NOMO-1 treated with DMSO at 0.1 percent for 48 hours (cell line): Measurements from ENCODE around the gene FOCAD.

Experiments used
- DNase-seq: peaks from one replicate; lab custom pipeline; 2025; ENCODE audit not compliant: unreplicated experiment; lab: John Stamatoyannopoulos, UW

FOCAD gene

DNA sequence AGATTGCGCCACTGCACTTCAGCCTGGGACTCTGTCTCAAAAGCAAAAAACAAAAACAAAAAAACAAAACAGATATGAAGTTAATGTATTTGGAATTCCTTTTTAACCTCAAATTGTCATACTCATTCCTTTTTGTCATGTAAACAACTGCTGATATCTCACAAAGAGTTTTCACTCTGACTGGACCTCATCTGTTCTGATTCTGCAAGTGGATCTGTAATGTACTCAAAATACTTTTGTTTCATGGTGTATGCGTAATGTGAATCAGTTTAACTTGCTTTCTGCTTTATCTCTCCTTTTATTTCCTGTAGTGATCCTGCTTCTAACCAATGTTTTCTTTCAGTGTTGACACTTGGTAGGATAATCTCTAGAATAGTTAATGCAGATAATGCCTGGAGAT lies 106.7 kb downstream of the FOCAD start:
- no peak for DNase-seq

DNA sequence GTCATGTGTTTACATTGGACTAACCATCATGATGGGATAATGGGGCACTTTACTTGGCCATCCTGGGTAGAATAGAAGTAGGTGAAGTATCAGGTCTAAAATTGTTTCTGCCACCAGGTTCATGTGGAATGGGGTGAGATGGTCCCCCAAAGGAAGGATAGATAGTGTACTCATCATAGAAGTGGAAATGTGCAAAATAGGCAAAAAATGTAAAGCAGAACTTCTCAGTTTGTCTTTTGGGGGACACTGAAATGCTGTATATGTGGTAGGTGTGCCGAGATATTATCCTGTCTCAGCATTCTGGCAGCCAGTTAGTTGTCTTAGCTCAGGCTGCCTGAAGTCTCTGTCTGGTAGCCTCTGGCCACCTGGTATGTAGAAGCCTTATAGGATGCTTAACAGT lies 107.6 kb downstream of the FOCAD start:
- DNase-seq: no peak

DNA sequence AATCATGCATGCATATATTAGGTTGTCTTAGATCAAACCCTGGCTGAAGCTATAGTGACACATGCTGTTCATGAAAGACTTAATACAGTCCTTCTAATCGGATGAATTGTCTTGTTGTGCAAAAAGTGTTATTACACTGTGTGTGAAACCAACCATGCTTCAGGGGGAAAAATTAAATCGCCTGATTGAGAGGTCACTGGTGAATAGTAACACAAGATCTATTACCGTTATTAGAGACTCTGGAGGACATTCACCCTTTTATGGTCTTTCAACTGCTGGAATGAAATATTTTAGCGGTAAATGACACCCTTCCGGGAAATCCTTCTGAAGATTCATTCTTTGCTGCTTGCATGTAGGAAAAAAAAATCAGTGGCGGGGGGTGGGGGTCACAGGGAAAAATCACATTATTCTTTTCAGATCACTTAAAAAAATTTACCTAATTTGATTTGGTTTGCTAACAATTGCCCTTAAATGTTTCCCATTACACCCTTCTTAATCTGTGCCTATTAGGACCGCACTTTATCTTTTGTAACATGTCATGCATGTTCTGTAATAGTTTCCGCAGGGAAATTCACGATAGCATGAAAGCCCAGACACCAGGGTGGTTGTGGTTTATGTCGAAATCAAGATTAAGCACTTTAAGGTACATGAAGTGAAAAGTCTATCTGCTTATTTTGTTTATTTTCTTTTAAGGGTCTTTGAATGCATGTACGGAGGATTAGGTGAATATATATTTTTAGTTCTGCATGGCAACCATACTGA lies 120.6 kb downstream of the FOCAD start:
- no peak for DNase-seq

DNA sequence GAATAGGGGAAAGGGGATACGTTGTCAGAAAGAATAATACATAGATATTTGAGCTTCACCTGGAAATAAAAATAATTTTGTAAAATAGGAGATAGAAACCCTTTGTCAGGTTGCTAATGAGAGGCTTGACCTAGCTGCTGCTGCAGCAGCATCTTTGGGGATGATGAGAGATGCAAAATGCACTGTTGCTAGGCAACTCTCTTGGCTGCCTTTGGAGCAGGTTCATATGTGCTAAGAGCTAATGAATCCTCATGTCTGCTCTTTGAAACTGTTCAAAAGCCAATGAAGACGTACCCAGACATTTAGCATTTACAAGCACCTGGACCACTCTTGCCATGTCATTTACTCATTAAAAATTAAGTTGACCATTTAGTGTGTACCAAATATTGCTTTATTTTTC lies 121.7 kb downstream of the FOCAD start:
- DNase-seq: no peak

DNA sequence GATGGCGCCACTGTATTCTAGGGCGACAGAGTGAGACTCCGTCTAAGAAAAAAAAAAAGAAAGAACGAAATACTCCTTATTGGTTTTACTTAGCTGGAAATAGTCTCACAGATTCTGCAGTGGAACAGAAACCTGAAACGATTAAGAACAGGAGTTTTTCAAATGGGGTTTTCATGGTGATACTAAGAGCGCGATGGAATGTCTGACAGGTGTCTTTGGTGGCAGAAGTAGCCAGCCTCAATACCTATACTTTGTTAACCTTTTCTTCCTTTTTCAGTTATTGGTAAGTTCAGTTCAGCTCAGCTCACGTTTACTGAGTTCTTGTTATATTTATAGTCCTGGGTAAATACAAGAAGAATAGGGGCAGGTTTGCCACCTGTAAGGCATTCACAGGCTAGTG lies 123.9 kb downstream of the FOCAD start:
- no peak for DNase-seq

DNA sequence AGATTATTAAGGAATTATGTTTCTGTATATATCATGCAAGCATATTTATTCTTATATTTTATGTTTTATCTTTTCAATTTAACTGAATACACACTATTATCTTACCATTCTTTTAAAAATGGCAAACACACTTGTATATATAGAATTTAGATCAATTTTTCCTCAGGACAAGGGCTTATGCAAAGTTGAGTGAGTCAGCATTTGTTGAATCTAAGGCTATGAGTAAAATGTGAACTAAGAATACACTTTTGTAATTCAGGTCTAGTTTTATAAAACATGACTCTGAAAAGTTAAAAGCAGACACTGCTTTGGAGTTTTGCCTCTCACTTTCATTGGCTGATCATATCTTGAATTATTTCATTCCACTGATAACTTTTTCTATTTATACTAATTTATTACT lies 127.8 kb downstream of the FOCAD start:
- no peak for DNase-seq

DNA sequence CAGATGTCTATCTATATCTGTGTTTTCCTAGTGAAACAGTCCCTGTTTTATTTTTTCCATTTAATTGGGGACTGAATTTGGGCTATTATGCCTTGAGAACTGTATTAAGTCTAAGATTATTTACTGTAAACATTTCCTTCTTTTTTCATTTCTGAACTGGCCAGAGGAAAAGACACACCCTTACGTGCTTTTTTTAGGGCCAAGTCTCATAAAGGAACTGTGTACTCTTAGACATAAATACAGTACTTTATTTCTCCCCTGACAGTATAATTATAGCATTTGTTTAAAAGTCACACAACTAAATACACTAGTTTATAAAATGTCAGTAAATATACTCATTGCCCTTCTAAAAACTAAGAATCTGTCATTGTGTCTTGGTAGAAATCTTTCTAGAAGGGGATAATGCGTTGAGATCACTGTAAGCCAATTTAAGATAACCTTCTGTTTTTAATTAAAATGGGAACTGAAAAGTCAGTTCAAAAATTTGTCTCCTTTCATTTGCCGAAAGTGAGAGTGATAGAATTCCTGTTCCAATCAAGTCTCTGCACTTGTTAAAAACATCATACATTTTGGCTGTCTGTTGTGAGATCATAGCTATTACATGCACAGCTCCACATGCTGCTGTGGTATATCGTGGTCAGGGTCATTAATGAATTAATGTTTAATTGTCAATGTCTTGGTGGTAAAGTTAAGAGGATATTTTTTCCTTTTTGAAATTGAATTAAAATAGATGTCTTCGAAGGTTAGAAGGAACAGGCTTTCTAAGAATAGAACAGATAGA lies 132.1 kb downstream of the FOCAD start:
- DNase-seq: no peak

DNA sequence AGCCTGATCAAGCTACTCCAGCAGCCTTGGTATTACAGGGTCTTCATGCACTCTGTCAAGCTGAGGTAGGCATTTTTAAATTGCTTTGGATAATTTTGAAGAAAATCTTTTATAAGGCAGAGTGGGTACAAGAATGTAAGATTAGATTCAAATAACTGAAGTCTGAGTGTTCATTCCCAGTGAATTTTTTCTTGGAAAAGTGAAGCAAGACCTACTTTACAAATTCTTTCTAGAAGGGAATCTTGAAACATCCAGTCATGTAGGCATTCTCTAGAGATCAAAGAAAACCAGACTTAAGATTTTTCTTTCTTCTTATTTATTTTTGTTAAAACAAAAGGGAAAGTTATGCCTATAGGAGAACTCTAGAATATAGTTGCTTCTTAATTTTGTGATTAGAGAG lies 139.0 kb downstream of the FOCAD start:
- DNase-seq: no peak

DNA sequence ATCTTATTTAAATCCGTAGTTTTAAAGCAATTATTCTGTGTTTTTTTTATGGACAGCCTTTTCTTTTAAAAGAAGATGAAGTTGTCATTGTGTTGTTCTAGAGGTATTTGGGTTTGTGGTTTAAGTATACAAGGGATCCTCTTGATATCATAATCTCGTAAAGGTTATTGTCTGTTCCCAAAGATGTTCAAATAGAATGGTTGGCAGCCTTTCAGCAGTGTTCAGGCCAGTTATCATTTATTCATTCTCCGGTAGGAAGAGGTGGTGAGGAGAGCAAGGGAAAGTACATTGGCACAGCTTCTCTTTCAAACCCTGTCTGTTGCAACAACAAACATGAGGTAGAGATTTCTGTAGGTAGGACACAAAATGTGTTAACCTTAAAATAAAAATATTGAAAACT lies 147.0 kb downstream of the FOCAD start:
- no peak for DNase-seq

DNA sequence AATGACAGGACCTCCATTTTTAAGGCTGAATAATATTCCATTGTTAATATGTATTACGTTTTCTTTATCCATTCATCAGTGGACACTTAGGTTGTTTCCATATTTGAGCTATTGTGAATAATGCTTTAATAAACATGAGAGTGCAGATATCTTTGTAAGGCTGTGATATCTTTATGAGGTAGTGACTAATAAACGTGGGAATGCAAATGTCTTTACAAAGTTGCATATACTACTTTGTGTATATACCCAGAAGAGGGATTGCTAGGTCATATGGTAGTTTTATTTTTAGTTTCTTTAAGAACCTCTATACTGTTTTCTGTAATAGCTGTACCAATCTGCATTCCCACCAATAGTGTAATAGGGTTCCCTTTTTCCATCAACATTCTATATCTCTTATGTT lies 148.7 kb downstream of the FOCAD start:
- DNase-seq: no peak

DNA sequence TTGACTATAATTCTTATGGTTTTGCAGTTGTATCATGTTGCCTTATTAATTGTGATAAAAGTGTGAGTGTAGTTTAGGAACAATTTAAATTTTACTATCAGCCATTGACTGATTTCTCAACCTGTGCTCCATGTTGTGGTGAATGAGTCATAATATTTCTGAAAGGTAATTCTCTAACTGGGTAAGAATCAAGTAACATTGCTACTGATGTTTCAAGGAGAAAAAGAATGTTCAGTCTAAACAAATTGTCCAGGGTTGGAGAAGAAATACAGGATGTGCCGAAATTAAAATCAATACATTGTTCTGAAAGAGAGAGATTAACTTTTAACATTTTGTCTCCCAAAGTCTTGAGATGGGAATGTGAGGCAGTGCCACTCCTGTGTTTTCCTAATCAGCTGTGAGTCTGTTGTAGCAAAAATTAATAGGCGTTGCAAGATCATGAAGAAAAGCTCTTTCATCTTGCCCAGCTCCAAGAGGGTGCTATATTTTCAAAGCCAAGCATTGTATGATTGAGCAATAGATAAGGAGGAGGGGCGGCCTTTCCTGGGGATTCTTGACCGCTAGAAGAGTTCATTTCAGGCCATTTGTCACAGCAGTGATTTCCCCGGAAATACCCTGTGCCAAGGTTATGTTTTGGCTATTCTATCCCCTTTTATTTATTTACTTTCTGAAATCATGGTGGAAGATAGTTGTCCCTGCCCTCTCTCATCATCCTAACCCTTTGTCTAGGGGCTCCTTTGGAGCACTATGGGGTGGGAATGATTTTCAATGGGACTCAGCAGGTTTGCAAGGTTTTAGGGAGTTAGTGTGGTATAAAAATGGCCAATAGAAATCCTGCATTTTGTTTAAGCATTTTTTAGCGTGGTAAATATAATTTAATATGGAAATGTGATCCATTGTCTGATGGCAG lies 151.6 kb downstream of the FOCAD start:
- no peak for DNase-seq

DNA sequence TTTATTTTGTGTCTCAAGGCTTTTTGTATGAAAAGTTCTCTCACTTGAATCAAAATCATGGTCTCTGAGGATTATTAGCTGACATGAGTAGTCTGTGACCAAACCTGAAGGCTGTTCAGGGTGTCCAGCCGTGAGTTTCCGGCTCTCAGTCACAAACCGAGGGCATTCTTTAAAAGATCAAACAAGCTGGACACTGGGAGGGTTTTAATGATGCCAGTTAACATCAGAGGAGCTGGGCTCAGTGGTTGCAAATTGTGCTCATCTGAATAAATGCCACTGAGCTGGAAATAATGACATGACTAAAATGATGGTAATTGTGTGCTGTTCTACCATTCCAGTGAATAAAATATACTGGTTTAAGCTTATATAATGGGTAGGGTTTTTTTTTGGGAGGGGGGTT lies 153.1 kb downstream of the FOCAD start:
- no peak for DNase-seq

DNA sequence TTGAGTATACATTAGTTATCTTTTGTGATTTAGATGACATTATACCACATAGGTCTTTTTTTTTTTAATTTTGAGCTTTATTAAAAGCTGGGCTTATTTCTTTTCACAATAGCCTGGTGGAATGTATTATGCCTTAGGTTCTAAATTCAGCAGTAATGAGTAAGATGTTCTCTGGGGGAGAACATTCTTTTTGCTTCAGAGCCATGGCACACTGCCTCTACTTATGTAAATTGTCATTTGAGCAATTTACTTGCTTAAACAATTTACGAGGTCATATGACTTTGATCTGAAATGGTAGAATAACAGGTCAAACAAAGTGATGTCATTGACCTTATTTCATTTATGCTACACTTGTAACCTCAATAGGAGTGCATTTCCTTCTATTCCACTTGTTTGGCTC lies 154.2 kb downstream of the FOCAD start:
- DNase-seq: no peak

DNA sequence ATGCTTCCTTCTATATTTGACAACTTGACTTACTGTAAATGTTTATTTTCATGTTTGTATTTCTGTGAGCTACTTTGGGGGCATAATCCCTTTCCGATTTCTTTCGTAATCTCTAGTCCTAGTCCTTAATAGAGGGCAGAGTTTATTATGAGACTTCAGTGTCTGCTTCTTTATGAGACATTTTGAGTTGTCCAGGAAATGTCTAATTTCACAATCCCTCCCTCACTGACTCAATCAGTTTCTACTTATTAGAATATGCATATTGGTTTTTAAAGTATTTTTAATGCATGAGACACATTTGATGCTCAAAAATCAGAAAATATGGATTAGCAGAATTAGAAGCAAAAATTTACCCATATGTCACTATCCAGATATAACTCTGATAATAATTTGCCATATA lies 160.9 kb downstream of the FOCAD start:
- DNase-seq: no peak

DNA sequence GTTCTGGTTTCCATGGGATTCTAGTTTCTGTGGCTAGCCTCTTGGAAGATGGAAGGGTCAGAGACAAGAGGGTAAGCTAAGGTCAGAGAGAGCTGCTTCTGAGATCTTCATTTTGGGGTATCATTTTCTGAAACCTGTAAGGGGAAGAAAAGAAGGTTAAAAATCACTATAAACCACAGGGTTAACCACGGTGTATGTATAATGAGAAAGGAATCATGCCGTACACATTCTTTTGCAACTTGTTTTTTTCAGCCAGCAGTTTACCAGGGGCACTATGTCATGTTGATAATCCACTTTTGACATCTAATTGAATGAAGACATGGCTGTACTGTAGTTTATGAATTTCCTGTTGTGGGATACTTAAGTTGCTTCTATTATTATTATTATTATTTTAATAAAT lies 164.4 kb downstream of the FOCAD start:
- DNase-seq: no peak

DNA sequence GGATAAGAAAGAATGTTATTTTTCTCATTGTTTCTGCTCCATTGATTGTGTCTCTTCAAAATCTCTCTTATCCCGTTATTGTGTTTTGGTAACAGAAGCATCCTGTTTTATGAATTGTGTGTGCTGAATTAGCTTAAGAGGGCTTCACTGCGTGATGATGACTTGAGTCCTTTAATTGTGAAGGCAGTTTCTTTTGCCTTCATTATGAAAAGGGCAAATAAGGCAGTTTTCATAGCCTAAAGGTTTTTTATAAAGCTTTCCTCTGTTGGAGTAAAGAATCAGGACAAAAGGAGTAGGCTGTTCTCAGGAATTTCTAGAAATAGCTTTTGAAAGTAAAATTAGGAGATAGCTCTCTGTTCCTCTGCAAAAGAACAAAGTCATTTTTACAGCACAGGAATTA lies 169.8 kb downstream of the FOCAD start:
- no peak for DNase-seq

DNA sequence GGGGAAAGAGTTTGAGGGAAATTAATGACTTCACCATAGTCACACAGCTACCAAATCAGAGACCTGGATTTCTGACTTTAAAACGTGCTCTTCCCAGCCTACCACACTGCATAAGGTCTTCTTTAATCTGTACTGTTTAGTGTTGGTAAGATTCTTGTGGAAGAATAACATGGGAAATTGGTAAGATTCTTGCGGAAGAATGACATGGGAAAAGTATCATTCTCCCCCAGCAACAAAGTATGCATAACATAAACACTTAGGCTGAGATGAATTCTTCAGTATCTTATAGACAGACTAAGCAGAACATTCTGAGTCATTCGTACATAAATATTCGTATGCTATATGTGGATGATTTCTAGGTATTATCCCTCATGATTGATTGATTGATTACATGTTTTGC lies 170.4 kb downstream of the FOCAD start:
- DNase-seq: no peak

DNA sequence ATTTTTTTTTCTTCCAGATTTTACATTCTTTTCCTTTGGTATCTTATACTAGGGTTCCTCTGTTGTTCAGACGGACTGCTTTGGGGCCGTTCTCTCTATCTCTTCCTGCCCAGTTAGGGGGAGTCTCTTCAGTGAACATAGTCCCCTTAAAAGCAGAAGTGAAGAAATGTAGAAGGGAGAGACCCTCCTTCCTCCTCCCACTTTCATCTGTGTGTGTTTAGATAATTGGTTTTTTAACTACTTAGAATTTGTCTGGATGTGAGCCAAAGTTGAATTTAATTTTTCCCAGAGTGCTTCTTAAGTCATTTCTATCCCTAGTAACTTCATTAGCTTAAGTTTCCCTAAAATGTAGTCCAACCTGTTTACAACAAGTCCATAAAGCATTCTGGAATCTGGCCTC lies 179.9 kb downstream of the FOCAD start:
- no peak for DNase-seq

DNA sequence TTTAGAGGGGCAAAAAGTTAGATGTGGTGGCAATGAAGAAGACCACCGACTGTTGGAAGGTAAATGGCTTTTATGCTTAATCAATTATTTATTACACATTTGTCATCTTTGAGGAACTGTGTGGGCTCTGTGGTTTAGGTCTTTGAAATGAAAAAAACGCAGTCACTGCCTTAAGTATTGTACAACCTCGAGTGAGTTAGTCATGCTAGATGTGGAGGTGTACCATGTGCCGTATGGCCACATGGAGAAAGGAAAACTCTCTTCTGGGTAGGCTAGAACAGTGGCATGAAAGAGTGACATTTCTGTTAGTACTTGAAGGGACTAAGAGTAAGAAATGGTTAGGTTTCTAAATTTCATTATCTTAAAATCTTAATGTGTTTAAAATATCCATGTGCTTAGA lies 181.3 kb downstream of the FOCAD start:
- no peak for DNase-seq

DNA sequence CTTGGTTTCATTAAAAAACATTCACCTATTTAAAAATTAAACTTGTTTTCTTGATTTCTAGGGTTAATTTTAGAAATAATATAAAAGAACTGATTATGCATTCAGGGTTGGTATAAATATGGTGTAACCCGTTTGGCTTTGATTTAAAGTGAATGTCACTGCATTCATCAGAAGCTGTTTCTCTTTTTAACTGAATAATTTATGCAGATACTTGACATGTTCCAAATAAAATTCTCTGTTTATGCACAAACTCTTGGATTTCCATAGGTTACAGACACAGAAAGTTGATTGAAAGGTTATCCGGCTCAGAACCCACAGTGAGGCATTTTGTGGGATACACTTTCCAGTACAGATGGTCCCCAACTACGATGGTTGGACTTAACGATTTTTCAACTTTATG lies 186.1 kb downstream of the FOCAD start:
- DNase-seq: no peak

DNA sequence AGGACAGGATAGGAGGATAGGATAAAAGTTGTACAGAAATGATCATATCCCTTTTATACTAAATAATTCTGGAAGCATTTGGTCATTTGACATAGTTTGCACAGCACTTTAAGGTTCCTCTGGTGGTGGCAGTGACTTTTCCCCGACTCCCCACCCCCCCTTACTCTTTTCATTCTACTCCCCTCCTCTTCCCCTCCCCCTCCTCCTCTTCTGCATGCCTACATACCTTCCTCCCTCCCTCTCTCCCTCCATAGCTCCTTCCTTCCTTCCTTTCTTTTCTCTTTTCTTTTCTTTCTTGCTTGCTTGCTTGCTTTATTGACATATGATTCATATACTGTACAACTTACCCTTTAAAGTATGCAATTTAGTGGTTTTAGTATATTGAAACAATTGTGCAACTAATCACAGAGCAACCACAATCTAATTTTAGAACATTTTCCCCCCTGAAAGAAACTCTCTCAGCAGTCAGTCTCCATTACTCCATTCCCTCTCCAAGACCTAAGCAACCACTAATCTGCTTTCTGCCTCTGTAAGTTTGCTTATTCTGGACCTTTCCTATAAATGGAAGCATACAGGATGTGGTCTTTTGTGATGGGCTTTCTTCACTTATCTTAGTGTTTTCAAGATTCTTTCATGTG lies 188.4 kb downstream of the FOCAD start:
- DNase-seq: no peak
